IPS-18c (cell line): ENCODE results near the gene ZNF71.

Experiments used
- H3K4me3 ChIP-seq: 2 replicates; pipeline ENCODE4 v1.7.0; 2013; ENCODE audit warnings: low read depth, mild to moderate bottlenecking, low read length, moderate library complexity; ENCODE audit not compliant: insufficient read depth
- H3K9me3 ChIP-seq: one replicate; pipeline ENCODE4 v1.6.1; 2013; ENCODE audit warnings: mild to moderate bottlenecking, low read length, moderate library complexity; ENCODE audit not compliant: control insufficient read depth, insufficient read depth

The ZNF71 gene

GRCh38 chr19:56594783-56595547 is at the start of gene ZNF71:
TSS of gene ZNF71 (plus strand) at chr19:56595302. CDS start at chr19:56601559, 6,257 bp downstream.
- H3K9me3 ChIP-seq = peaks cover 5% of the 10 kb centered on the region

DNA sequence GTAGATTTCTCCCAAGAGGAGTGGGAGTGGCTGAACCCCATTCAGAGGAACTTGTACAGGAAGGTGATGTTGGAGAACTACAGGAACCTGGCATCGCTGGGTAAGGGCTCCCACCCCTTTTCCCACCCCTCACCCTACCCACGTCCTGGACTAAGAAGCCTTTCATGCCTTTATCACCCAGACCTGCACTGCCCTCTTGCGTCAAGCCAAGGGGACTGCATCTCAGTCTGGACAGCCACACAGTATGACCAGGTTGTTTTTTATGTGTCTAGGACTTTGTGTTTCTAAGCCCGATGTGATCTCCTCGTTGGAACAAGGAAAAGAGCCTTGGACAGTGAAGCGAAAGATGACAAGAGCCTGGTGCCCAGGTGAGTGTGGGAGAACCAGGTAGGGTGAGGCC is 47.6 kb upstream of the ZNF71 start:
- H3K9me3 ChIP-seq = no peaks in the 10 kb centered on the region
- H3K4me3 ChIP-seq = no peak overlapping the region

More at GRCh38 chr19:56594783-56595547, at the start of gene ZNF71:
- peak within 1 kb of the TSS; percentile 82 for H3K4me3 ChIP-seq

DNA sequence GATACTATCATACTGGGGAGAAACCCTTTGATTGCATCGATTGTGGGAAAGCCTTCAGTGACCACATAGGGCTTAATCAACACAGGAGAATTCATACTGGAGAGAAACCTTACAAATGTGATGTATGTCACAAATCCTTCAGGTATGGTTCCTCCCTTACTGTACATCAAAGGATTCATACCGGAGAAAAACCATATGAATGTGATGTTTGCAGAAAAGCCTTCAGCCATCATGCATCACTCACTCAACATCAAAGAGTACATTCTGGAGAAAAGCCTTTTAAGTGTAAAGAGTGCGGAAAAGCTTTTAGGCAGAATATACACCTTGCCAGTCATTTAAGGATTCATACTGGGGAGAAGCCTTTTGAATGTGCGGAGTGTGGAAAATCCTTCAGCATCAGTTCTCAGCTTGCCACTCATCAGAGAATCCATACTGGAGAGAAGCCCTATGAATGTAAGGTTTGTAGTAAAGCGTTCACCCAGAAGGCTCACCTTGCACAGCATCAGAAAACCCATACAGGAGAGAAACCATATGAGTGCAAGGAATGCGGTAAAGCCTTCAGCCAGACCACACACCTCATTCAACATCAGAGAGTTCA is 40.7 kb upstream of the ZNF71 start:
- Histone ChIP-seq H3K9me3 (peaks cover 12% of the 10 kb centered on the region), H3K4me3 (no peak overlapping the region)

- Histone ChIP-seq H3K9me3 (peaks cover 12% of the 10 kb centered on the region), H3K4me3 (no peak overlapping the region)
These were observed 32.3 kb upstream of the ZNF71 start for GRCh38 chr19:56562766-56563165.

- Histone ChIP-seq H3K9me3 (peaks cover 18% of the 10 kb centered on the region), H3K4me3 (peak overlapping the region; percentile 95)
These were observed 28.2 kb upstream of the ZNF71 start for GRCh38 chr19:56566904-56567273.

GRCh38 chr19:56567274-56568120 is 27.6 kb upstream of the ZNF71 start, which contains the start of gene ZNF470:
TSS of gene ZNF470 (plus strand) at chr19:56567468. CDS start at chr19:56570312, 2,844 bp downstream.
- H3K9me3 ChIP-seq = peaks cover 18% of the 10 kb centered on the region
- H3K4me3 ChIP-seq = peak within 1 kb of the TSS; percentile 95

DNA sequence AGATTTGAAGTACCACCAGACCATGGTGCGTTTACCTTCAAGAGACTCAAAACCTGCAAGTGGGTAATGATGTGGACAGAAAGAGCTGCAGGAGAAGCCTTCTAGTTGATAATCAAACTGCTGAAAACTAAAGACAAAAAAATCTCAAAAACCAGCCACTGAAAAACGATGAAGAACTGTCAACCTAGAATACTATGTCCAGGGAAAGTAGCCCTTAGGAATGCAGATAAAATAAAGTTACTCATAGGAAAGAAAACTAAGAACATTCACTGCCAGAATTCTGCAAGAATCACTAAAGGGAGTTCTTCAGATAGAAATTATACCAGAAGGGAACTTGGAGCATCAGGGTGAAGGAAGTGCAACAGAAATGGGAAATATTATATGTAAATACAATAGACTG is 22.5 kb upstream of the ZNF71 start:
- Histone ChIP-seq H3K4me3 (no peak overlapping the region), H3K9me3 (peaks cover 11% of the 10 kb centered on the region)

GRCh38 chr19:56573914-56574313 is 21.2 kb upstream of the ZNF71 start:
- Histone ChIP-seq H3K4me3 (no peak overlapping the region), H3K9me3 (peaks cover 14% of the 10 kb centered on the region)

GRCh38 chr19:56577719-56578602 is 17.1 kb upstream of the ZNF71 start:
- H3K9me3 ChIP-seq = peaks cover 13% of the 10 kb centered on the region
- no peak overlapping the region for H3K4me3 ChIP-seq

DNA sequence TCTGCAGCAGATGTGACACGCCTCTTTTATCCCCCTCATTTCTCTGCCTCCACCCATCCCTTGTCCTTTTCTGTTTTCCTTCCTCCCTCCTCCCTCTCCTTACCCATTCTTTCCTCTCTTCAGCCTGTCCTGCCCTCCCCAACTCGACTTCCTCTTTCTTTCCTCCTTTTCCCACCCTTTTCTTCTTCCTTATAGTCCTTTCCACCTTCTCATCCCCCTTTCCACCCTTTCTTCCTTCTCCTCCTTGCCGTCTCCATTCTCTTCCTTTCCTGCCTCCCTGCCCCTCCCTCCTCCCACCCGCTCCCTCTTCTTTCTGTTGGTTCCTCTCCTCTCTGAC is 688 bp upstream of the ZNF71 start:
- H3K4me3 ChIP-seq = peak overlapping the region; percentile 82; the same call in 1 of the 2 replicates
- peaks cover 5% of the 10 kb centered on the region for H3K9me3 ChIP-seq

GRCh38 chr19:56595548-56595899 is 422 bp downstream of the ZNF71 start:
- peaks cover 5% of the 10 kb centered on the region for H3K9me3 ChIP-seq
- peak overlapping the region; percentile 82 for H3K4me3 ChIP-seq

DNA sequence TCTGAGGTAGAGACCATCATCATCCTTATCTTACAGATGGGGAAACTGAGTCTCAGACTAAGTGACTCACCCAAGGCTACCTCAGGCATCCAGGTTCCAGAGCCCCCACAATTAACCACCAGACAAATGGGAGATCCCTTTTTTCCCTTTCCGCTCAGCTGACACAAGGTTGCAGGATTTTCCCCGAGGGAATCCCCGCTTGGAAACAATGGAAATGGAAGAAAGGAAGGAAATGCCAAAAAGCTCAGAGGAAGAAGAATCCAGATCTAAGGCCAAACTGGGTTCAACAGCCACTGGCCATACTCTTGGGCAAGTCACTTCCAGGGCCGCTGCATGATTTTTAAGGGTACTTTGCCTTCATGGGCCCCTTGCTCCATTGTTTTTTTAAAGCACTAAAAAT is 1.6 kb downstream of the ZNF71 start:
- H3K4me3 ChIP-seq = no peak overlapping the region

GRCh38 chr19:56597696-56598095 is 2.6 kb downstream of the ZNF71 start:
- peaks cover 5% of the 10 kb centered on the region for H3K9me3 ChIP-seq
- no peak overlapping the region for H3K4me3 ChIP-seq

More for the DNA sequence above, 1.6 kb downstream of the ZNF71 start:
- peaks cover 5% of the 10 kb centered on the region for H3K9me3 ChIP-seq

DNA sequence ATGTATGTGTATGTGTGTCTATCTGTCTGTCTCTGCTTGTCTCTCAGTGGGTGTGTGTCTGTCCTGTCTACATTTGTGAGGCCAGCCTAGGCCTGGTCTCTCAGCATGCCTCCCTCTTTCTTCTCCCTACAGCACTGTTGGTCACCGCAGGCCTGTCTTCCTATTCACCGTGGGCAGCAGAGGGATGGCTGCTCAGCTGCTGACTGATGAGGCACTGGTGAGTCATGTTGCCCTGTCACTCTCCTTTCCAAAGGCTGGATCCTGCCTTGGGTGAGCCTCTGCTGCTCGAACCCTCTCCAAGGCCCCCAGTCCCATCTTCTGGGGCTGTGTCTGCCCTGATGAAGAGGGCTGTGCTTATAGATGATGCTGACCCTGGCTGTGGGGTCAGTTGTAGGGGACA is 6.3 kb downstream of the ZNF71 start:
- Histone ChIP-seq H3K4me3 (no peak overlapping the region), H3K9me3 (peaks cover 10% of the 10 kb centered on the region)

DNA sequence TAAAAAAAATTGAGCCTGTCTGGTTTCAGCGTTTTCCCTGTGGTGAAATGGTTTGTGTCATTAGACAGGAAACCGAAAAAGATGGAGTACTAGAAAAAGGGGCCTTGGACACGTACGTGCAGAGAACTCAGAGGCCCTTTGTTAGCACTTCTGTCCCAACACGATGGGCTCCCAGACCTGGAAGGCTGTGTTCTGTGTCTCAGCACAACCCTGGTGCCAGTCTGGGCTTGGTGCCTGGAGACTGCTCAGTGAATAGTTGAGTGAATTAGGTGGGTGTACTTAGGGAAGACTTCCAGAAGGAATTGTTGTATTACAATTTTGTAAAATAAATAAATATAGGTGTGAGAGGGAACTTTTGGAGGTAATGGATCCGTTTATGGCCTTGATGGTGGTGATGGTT is 8.7 kb downstream of the ZNF71 start:
- H3K9me3 ChIP-seq = peaks cover 5% of the 10 kb centered on the region
- no peak overlapping the region for H3K4me3 ChIP-seq

GRCh38 chr19:56608274-56608964 is 13.3 kb downstream of the ZNF71 start:
- Histone ChIP-seq H3K4me3 (no peak overlapping the region), H3K9me3 (peaks cover 5% of the 10 kb centered on the region)
